ENCODE data around the gene CRAMP1. TPM values are rescaled to one million over a fixed set of nuclear protein-coding genes. Genes with fewer than 3 reads are reported as not detected.

CRAMP1 gene
- total RNA-seq, result 16.9 and 22.4 TPM in 2 replicates

GRCh38 chr16:1612320-1613111, at the start of gene CRAMP1:
Gene CRAMP1 (plus strand): TSS chr16:1612360. CDS start chr16:1614640, 2,280 bp downstream.
- no peak for ATAC-seq (ENCODE audit: low read depth)
- ChIA-PET CTCF (no interaction called here), POLR2A (interaction anchor here (0.7 to 3.2 kb wide), 10 partner anchors 66 to 542 kb away, joined by 3 to 16 read pairs (median 6); partner anchors contain the start of genes JPT2, MAPK8IP3, RPS2 and TRAF7)
- Mint-ChIP-seq H3K27me3 (peaks cover 8% of the 10 kb centered on the region), H3K4me3 (peak within 1 kb of the TSS; percentile 88), H3K36me3 (ENCODE audit: low read depth) (peaks cover 22% of the 10 kb centered on the region), H3K4me1 (peaks cover 46% of the 10 kb centered on the region), H3K27ac (peak within 1 kb of the TSS; percentile 98), H3K9me3 (no peaks in the 10 kb centered on the region)
- TF ChIP-seq CTCF (IDR thresholded peaks at IDR 0.05), result no peak
- intact Hi-C loops (cut with micrococcal nuclease), result loop anchor here (1.0 to 10.0 kb wide), 13 partner anchors 34 to 1086 kb away; partner anchors contain the start of genes CAPN15, CLCN7, FAHD1 and HAGH
- no peak for DNase-seq

GRCh38 chr16:1563786-1564185, 48.4 kb upstream of the CRAMP1 start:
- Mint-ChIP-seq H3K4me3 (no peak overlapping the region), H3K27me3 (no peaks in the 10 kb centered on the region), H3K9me3 (no peaks in the 10 kb centered on the region), H3K27ac (no peak overlapping the region), H3K36me3 (ENCODE audit: low read depth) (peaks cover 6% of the 10 kb centered on the region), H3K4me1 (no peaks in the 10 kb centered on the region)
- TF ChIP-seq CTCF (IDR thresholded peaks at IDR 0.05), result no peak
- ChIA-PET CTCF (interaction anchor here (1.0 kb wide), 1 partner anchor 200 kb away, joined by 4 read pairs; no protein-coding TSS in a partner anchor), POLR2A (no interaction called here)
- ATAC-seq (ENCODE audit: low read depth), result no peak
- DNase-seq, result no peak
- intact Hi-C loops (cut with micrococcal nuclease), result loop anchor here (1.0 to 5.0 kb wide), 2 partner anchors 136 to 200 kb away; no protein-coding TSS in a partner anchor

- Mint-ChIP-seq H3K27ac (no peak overlapping the region), H3K36me3 (ENCODE audit: low read depth) (peaks cover 6% of the 10 kb centered on the region), H3K4me1 (no peaks in the 10 kb centered on the region), H3K9me3 (no peaks in the 10 kb centered on the region), H3K4me3 (no peak overlapping the region), H3K27me3 (no peaks in the 10 kb centered on the region)
- ATAC-seq (ENCODE audit: low read depth) (no peak), DNase-seq (no peak)
- ChIA-PET CTCF (interaction anchor here (1.0 kb wide), 1 partner anchor 201 kb away, joined by 4 read pairs; no protein-coding TSS in a partner anchor), POLR2A (no interaction called here)
- no peak for TF ChIP-seq CTCF (IDR thresholded peaks at IDR 0.05)
- intact Hi-C loops (cut with micrococcal nuclease), result loop anchor here (1.0 to 5.0 kb wide), 2 partner anchors 137 to 201 kb away; no protein-coding TSS in a partner anchor
These were observed 47.8 kb upstream of the CRAMP1 start for GRCh38 chr16:1564325-1564724.

- DNase-seq, result no peak
- H3K9me3 Mint-ChIP-seq, result no peaks in the 10 kb centered on the region
- H3K27me3 Mint-ChIP-seq, result no peaks in the 10 kb centered on the region
- no peak for TF ChIP-seq CTCF (IDR thresholded peaks at IDR 0.05)
- no peaks in the 10 kb centered on the region for H3K4me1 Mint-ChIP-seq
- no peak overlapping the region for H3K27ac Mint-ChIP-seq
- ChIA-PET CTCF (no interaction called here), POLR2A (no interaction called here)
- peaks cover 6% of the 10 kb centered on the region for H3K36me3 Mint-ChIP-seq (ENCODE audit: low read depth)
- no peak overlapping the region for H3K4me3 Mint-ChIP-seq
- ATAC-seq (ENCODE audit: low read depth), result no peak
- intact Hi-C loops (cut with micrococcal nuclease), result no loop called here
These were observed 46.9 kb upstream of the CRAMP1 start for GRCh38 chr16:1565083-1565805.

GRCh38 chr16:1567988-1568387, 44.2 kb upstream of the CRAMP1 start:
- DNase-seq (no peak), ATAC-seq (ENCODE audit: low read depth) (no peak)
- H3K4me1 Mint-ChIP-seq, result no peaks in the 10 kb centered on the region
- ChIA-PET CTCF (no interaction called here), POLR2A (no interaction called here)
- H3K9me3 Mint-ChIP-seq, result no peaks in the 10 kb centered on the region
- H3K27me3 Mint-ChIP-seq, result no peaks in the 10 kb centered on the region
- no peak for TF ChIP-seq CTCF (IDR thresholded peaks at IDR 0.05)
- no peak overlapping the region for H3K4me3 Mint-ChIP-seq
- H3K27ac Mint-ChIP-seq, result no peak overlapping the region
- H3K36me3 Mint-ChIP-seq (ENCODE audit: low read depth), result peaks cover 2% of the 10 kb centered on the region
- intact Hi-C loops (cut with micrococcal nuclease), result no loop called here

Measured in activated B cell treated with CpG ODN at 0.5 μM for 24 hours (primary cell).